HL-60 (cell line): Measurements from ENCODE around the gene BUD23.

ENCODE experiments used
- DNase-seq, 2 experiments: peaks; one replicate each; pipeline ENCODE4 v3.0.0-alpha.2; 2010 to 2020; ENCODE audit warnings: low read depth in 1 of 2, low spot score in 1 of 2
- H3K27ac ChIP-seq: fragments of 250-450 bp; sonication (Bioruptor Pico); replicated peaks from 2 replicates; pipeline ENCODE4 v1.5.1; 2020; ENCODE audit warnings: mild to moderate bottlenecking, moderate library complexity
- H3K27me3 ChIP-seq: fragments of 250-450 bp; sonication (Bioruptor Pico); 2 replicates; pipeline ENCODE4 v1.5.1; 2021; ENCODE audit warnings: mild to moderate bottlenecking, moderate library complexity; ENCODE audit not compliant: insufficient read depth, poor library complexity, severe bottlenecking
- H3K4me3 ChIP-seq: replicated peaks from 2 replicates; pipeline ENCODE4 v1.5.1; 2011; ENCODE audit warnings: mild to moderate bottlenecking, control low read depth, low read length; ENCODE audit not compliant: insufficient read depth
- GABPA ChIP-seq: IDR thresholded peaks from 2 replicates; pipeline ENCODE4 v1.6.1; 2012; ENCODE audit warnings: low read depth
- POLR2AphosphoS5 ChIP-seq: IDR thresholded peaks from 2 replicates; pipeline ENCODE4 v1.6.1; 2012; ENCODE audit warnings: low read depth
- SPI1 ChIP-seq: IDR thresholded peaks from 2 replicates; pipeline ENCODE4 v1.6.1; 2012; ENCODE audit warnings: low read depth, mild to moderate bottlenecking, borderline replicate concordance
- TF ChIP-seq, protein P1 (sequence below): IDR thresholded peaks from one replicate; pipeline ENCODE4 v1.5.1; 2011; ENCODE audit warnings: low read length, control low read depth, inconsistent platforms; ENCODE audit not compliant: insufficient read depth
- TF ChIP-seq, protein P2 (sequence below): IDR thresholded peaks from 2 replicates; pipeline ENCODE4 v1.6.1; 2012; ENCODE audit warnings: low read depth; ENCODE audit not compliant: insufficient replicate concordance

Gene BUD23

GRCh38 chr7:73701357-73701995, 18.1 kb downstream of the BUD23 start:
- H3K27me3 ChIP-seq: no peaks in the 10 kb centered on the region
- peak in 1 of 2 experiments; percentile 23 for DNase-seq
- H3K4me3 ChIP-seq: no peak overlapping the region
- TF ChIP-seq, protein P1, sequence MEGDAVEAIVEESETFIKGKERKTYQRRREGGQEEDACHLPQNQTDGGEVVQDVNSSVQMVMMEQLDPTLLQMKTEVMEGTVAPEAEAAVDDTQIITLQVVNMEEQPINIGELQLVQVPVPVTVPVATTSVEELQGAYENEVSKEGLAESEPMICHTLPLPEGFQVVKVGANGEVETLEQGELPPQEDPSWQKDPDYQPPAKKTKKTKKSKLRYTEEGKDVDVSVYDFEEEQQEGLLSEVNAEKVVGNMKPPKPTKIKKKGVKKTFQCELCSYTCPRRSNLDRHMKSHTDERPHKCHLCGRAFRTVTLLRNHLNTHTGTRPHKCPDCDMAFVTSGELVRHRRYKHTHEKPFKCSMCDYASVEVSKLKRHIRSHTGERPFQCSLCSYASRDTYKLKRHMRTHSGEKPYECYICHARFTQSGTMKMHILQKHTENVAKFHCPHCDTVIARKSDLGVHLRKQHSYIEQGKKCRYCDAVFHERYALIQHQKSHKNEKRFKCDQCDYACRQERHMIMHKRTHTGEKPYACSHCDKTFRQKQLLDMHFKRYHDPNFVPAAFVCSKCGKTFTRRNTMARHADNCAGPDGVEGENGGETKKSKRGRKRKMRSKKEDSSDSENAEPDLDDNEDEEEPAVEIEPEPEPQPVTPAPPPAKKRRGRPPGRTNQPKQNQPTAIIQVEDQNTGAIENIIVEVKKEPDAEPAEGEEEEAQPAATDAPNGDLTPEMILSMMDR: peak; percentile 2
- TF ChIP-seq POLR2AphosphoS5: no peak
- H3K27ac ChIP-seq: no peak overlapping the region

GRCh38 chr7:73702226-73702625, 18.8 kb downstream of the BUD23 start:
- no peak overlapping the region for H3K4me3 ChIP-seq
- no peaks in the 10 kb centered on the region for H3K27me3 ChIP-seq
- no peak for DNase-seq
- no peak overlapping the region for H3K27ac ChIP-seq
- no peak for TF ChIP-seq SPI1

DNA sequence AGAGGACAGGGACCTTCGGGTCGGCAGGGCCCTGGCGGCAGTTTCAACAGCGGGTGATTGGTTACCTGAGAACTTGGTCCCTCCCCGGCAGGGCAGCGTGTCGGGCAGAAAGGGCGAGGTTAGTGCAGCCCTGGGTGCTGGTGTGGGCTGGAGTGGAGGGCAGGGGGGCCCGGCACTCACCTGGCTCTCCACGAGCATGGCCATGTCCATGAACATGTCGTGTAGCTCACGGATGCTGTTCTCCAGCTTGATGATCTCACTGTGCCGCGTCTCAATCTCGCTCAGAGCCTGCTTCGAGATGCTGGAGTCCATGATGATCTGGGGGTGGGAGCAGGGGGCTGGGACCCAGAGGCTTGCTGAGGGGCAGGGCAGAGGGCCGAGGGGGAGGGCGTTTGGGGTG, 19.3 kb downstream of the BUD23 start:
- TF ChIP-seq, protein P1: no peak
- TF ChIP-seq SPI1 (no peak), GABPA (no peak), POLR2AphosphoS5 (no peak)
- TF ChIP-seq, protein P2, sequence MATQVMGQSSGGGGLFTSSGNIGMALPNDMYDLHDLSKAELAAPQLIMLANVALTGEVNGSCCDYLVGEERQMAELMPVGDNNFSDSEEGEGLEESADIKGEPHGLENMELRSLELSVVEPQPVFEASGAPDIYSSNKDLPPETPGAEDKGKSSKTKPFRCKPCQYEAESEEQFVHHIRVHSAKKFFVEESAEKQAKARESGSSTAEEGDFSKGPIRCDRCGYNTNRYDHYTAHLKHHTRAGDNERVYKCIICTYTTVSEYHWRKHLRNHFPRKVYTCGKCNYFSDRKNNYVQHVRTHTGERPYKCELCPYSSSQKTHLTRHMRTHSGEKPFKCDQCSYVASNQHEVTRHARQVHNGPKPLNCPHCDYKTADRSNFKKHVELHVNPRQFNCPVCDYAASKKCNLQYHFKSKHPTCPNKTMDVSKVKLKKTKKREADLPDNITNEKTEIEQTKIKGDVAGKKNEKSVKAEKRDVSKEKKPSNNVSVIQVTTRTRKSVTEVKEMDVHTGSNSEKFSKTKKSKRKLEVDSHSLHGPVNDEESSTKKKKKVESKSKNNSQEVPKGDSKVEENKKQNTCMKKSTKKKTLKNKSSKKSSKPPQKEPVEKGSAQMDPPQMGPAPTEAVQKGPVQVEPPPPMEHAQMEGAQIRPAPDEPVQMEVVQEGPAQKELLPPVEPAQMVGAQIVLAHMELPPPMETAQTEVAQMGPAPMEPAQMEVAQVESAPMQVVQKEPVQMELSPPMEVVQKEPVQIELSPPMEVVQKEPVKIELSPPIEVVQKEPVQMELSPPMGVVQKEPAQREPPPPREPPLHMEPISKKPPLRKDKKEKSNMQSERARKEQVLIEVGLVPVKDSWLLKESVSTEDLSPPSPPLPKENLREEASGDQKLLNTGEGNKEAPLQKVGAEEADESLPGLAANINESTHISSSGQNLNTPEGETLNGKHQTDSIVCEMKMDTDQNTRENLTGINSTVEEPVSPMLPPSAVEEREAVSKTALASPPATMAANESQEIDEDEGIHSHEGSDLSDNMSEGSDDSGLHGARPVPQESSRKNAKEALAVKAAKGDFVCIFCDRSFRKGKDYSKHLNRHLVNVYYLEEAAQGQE: no peak
- Histone ChIP-seq H3K4me3 (no peak overlapping the region), H3K27ac (no peak overlapping the region), H3K27me3 (no peaks in the 10 kb centered on the region)
- no peak for DNase-seq

DNA sequence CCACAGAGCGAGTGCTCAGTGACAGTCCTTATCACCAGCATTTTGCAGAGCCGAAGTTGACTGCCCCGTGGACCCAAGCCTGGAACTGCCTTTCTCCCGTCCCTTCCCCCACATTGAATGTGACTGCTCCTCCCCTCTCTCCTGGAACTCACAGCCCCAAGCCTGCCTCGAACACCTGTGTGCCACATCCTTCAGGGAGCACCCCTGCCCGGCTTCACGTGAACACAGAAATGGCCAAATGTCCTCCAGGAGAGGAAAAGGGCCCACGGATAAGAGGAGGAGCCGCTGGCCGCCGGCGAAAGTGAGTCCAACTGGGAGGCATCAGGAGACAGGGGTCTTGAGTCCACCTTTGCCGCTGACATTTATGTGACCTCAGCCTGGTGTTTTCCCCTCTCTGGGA, 19.8 kb downstream of the BUD23 start:
- H3K27me3 ChIP-seq: no peaks in the 10 kb centered on the region
- TF ChIP-seq SPI1 (no peak), GABPA (no peak), POLR2AphosphoS5 (no peak)
- TF ChIP-seq, protein P2: no peak
- TF ChIP-seq, protein P1: no peak
- no peak for DNase-seq
- no peak overlapping the region for H3K4me3 ChIP-seq
- H3K27ac ChIP-seq: no peak overlapping the region
